A673 (cell line): ENCODE measurements around the gene DTWD1.

ENCODE experiments used
- EZH2 ChIP-seq: fragments of 200-600 bp; sonication (generic); IDR thresholded peaks from 2 replicates; pipeline ENCODE4 v1.6.1; 2017; ENCODE audit warnings: borderline replicate concordance, low read depth, mild to moderate bottlenecking, mixed read lengths, antibody characterized with exemption, low read length; ENCODE audit not compliant: poor library complexity, severe bottlenecking
- TF ChIP-seq, protein P1 (sequence below): fragments of 300-800, 200-600 bp; sonication (generic); conservative IDR thresholded peaks from 2 replicates; pipeline ENCODE4 v1.5.1; 2017; ENCODE audit warnings: low read depth, mild to moderate bottlenecking, antibody characterized with exemption, low read length, moderate library complexity, mixed read lengths

DNA sequence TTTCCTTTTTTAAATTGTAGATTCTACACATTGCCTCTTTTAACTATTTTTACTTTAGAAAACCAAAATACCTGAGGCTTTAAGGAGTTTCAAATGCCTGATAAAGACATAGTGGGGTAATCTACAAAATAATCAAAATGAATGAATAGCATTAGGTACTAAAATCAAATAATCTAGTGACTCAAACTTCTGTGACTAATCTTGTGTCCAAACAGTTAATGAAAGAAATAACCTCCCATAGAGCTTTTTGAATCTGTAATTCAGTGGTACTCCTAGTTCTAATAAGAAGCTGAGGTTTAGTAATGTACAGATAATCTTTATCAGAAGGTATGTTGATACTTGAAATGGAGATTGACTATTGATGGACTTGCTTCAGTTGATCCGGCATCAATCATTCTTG lies 53.0 kb downstream of the DTWD1 start:
- TF ChIP-seq, protein P1, sequence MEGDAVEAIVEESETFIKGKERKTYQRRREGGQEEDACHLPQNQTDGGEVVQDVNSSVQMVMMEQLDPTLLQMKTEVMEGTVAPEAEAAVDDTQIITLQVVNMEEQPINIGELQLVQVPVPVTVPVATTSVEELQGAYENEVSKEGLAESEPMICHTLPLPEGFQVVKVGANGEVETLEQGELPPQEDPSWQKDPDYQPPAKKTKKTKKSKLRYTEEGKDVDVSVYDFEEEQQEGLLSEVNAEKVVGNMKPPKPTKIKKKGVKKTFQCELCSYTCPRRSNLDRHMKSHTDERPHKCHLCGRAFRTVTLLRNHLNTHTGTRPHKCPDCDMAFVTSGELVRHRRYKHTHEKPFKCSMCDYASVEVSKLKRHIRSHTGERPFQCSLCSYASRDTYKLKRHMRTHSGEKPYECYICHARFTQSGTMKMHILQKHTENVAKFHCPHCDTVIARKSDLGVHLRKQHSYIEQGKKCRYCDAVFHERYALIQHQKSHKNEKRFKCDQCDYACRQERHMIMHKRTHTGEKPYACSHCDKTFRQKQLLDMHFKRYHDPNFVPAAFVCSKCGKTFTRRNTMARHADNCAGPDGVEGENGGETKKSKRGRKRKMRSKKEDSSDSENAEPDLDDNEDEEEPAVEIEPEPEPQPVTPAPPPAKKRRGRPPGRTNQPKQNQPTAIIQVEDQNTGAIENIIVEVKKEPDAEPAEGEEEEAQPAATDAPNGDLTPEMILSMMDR: no peak
- no peak for TF ChIP-seq EZH2
